Neural progenitor cell (in vitro differentiated cells): ENCODE data around the gene RSU1. TPM values are rescaled to one million over a fixed set of nuclear protein-coding genes. Genes with fewer than 3 reads are reported as not detected.

ENCODE experiments used
- DNase-seq: peaks from one replicate; pipeline ENCODE4 v3.0.0-alpha.2; 2016; ENCODE audit warnings: low spot score
- H2AFZ ChIP-seq: fragments of 200-600 bp; sonication (generic); replicated peaks from 2 replicates; pipeline ENCODE4 v1.6.1; 2016; ENCODE audit warnings: antibody characterized with exemption
- H3F3A ChIP-seq: fragments of 200-600 bp; sonication (generic); 2 replicates; pipeline ENCODE4 v1.6.1; 2016; ENCODE audit warnings: antibody characterized with exemption, low read depth
- H3K27ac ChIP-seq: fragments of 200-600 bp; sonication (generic); 2 replicates; pipeline ENCODE4 v1.5.1; 2016; ENCODE audit warnings: mild to moderate bottlenecking
- H3K27me3 ChIP-seq: fragments of 200-600 bp; sonication (generic); 2 replicates; pipeline ENCODE4 v1.6.1; 2016; ENCODE audit warnings: mild to moderate bottlenecking, moderate library complexity
- H3K36me3 ChIP-seq: fragments of 200-600 bp; sonication (generic); 2 replicates; pipeline ENCODE4 v1.5.1; 2016
- H3K4me1 ChIP-seq: fragments of 200-600 bp; sonication (generic); 2 replicates; pipeline ENCODE4 v1.6.1; 2016; ENCODE audit warnings: mixed run types
- H3K4me2 ChIP-seq: fragments of 200-600 bp; sonication (generic); 2 replicates; pipeline ENCODE4 v1.6.1; 2016
- H3K4me3 ChIP-seq: fragments of 200-600 bp; sonication (generic); 2 replicates; pipeline ENCODE4 v1.5.1; 2016
- H3K79me2 ChIP-seq: fragments of 200-600 bp; sonication (generic); 2 replicates; pipeline ENCODE4 v1.6.1; 2016; ENCODE audit warnings: low read depth
- H3K9ac ChIP-seq: fragments of 200-600 bp; sonication (generic); 2 replicates; pipeline ENCODE4 v1.6.1; 2016
- H3K9me3 ChIP-seq: fragments of 200-600 bp; sonication (generic); 2 replicates; pipeline ENCODE4 v1.5.1; 2016; ENCODE audit warnings: low read depth
- H4K20me1 ChIP-seq: fragments of 200-600 bp; sonication (generic); 2 replicates; pipeline ENCODE4 v1.6.1; 2016; ENCODE audit warnings: low read depth
- H3K27ac Mint-ChIP-seq: 3 replicates; pipeline ENCODE4 v1.8.0; 2021; ENCODE audit warnings: mixed read lengths
- H3K27me3 Mint-ChIP-seq: 2 replicates; pipeline ENCODE4 v1.8.0; 2022; ENCODE audit warnings: low read depth, mild to moderate bottlenecking, inconsistent platforms, moderate library complexity, mixed read lengths; ENCODE audit not compliant: insufficient read depth
- H3K36me3 Mint-ChIP-seq: 3 replicates; pipeline ENCODE4 v1.8.0; 2021; ENCODE audit warnings: mixed read lengths
- H3K4me1 Mint-ChIP-seq: 3 replicates; pipeline ENCODE4 v1.8.0; 2021; ENCODE audit warnings: mixed read lengths
- H3K4me3 Mint-ChIP-seq: 3 replicates; pipeline ENCODE4 v1.8.0; 2021; ENCODE audit warnings: mild to moderate bottlenecking, moderate library complexity, mixed read lengths
- H3K9me3 Mint-ChIP-seq: 3 replicates; pipeline ENCODE4 v1.8.0; 2020; ENCODE audit warnings: mixed read lengths
- CTCF ChIP-seq: fragments of 200-600 bp; sonication (generic); IDR thresholded peaks from 2 replicates; pipeline ENCODE4 v1.5.1; 2017; ENCODE audit warnings: antibody characterized with exemption, mild to moderate bottlenecking
- EZH2 ChIP-seq: fragments of 200-600 bp; sonication (generic); IDR thresholded peaks from 2 replicates; pipeline ENCODE4 v1.6.1; 2017; ENCODE audit warnings: antibody characterized with exemption, mild to moderate bottlenecking, moderate library complexity
- EZH2phosphoT487 ChIP-seq: fragments of 200-600 bp; sonication (generic); IDR thresholded peaks from 2 replicates; pipeline ENCODE4 v1.6.1; 2017; ENCODE audit warnings: antibody characterized with exemption
- total RNA-seq: library from RNA; depleted of rRNA; stranded (reverse); fragments of >200 nt; gene quantifications from 2 replicates; pipeline ENCODE4 v1.2.3, GENCODE V29; 2015; ENCODE audit warnings: low replicate concordance

Gene RSU1
- total RNA-seq, 1 donor from 2014 or later, result 9.6 TPM

GRCh38 chr10:16592378-16592777, 224.8 kb downstream of the RSU1 start:
- Mint-ChIP-seq H3K9me3 (no peaks in the 10 kb centered on the region), H3K36me3 (peaks cover 3% of the 10 kb centered on the region), H3K4me3 (no peak overlapping the region), H3K4me1 (peaks cover under 1% of the 10 kb centered on the region), H3K27me3 (no peaks in the 10 kb centered on the region), H3K27ac (no peak overlapping the region)
- H3K27me3 ChIP-seq, result no peaks in the 10 kb centered on the region
- no peak overlapping the region for H3K27ac ChIP-seq
- no peaks in the 10 kb centered on the region for H3K36me3 ChIP-seq
- H3K9me3 ChIP-seq, result no peaks in the 10 kb centered on the region
- H2AFZ ChIP-seq, result no peak overlapping the region
- H3K4me1 ChIP-seq, result peaks cover 6% of the 10 kb centered on the region
- TF ChIP-seq EZH2, result no peak
- no peak for TF ChIP-seq CTCF
- TF ChIP-seq EZH2phosphoT487, result no peak
- H3K9ac ChIP-seq, result no peak overlapping the region
- H3K4me2 ChIP-seq, result no peak overlapping the region
- H3K79me2 ChIP-seq, result no peaks in the 10 kb centered on the region
- H4K20me1 ChIP-seq, result no peaks in the 10 kb centered on the region
- H3K4me3 ChIP-seq, result no peak overlapping the region
- H3F3A ChIP-seq, result no peaks in the 10 kb centered on the region
- DNase-seq, result no peak

- TF ChIP-seq CTCF (no peak), EZH2 (no peak), EZH2phosphoT487 (no peak)
- Mint-ChIP-seq H3K36me3 (no peaks in the 10 kb centered on the region), H3K9me3 (no peaks in the 10 kb centered on the region), H3K27ac (no peak overlapping the region), H3K27me3 (no peaks in the 10 kb centered on the region), H3K4me3 (no peak overlapping the region), H3K4me1 (no peaks in the 10 kb centered on the region)
- DNase-seq, result no peak
- no peaks in the 10 kb centered on the region for H4K20me1 ChIP-seq
- no peaks in the 10 kb centered on the region for H3K9me3 ChIP-seq
- no peak overlapping the region for H2AFZ ChIP-seq
- no peaks in the 10 kb centered on the region for H3K4me1 ChIP-seq
- no peaks in the 10 kb centered on the region for H3K79me2 ChIP-seq
- no peak overlapping the region for H3K4me3 ChIP-seq
- no peak overlapping the region for H3K9ac ChIP-seq
- no peak overlapping the region for H3K4me2 ChIP-seq
- H3F3A ChIP-seq, result no peaks in the 10 kb centered on the region
- H3K27me3 ChIP-seq, result no peaks in the 10 kb centered on the region
- H3K27ac ChIP-seq, result no peak overlapping the region
- no peaks in the 10 kb centered on the region for H3K36me3 ChIP-seq
Measured at GRCh38 chr10:16586358-16587138, 230.7 kb downstream of the RSU1 start.

- H3K9me3 Mint-ChIP-seq, result no peaks in the 10 kb centered on the region
- no peak for TF ChIP-seq CTCF
- TF ChIP-seq EZH2, result no peak
- TF ChIP-seq EZH2phosphoT487, result no peak
- Histone ChIP-seq H3K9ac (no peak overlapping the region), H4K20me1 (no peaks in the 10 kb centered on the region), H3K27ac (no peak overlapping the region), H2AFZ (no peak overlapping the region), H3F3A (no peaks in the 10 kb centered on the region), H3K79me2 (no peaks in the 10 kb centered on the region), H3K4me1 (no peaks in the 10 kb centered on the region), H3K9me3 (no peaks in the 10 kb centered on the region), H3K27me3 (no peaks in the 10 kb centered on the region), H3K4me2 (no peak overlapping the region), H3K4me3 (no peak overlapping the region), H3K36me3 (no peaks in the 10 kb centered on the region)
- no peak overlapping the region for H3K4me3 Mint-ChIP-seq
- H3K27me3 Mint-ChIP-seq, result no peaks in the 10 kb centered on the region
- no peak overlapping the region for H3K27ac Mint-ChIP-seq
- no peaks in the 10 kb centered on the region for H3K36me3 Mint-ChIP-seq
- DNase-seq, result no peak
- H3K4me1 Mint-ChIP-seq, result no peaks in the 10 kb centered on the region
Measured at GRCh38 chr10:16585103-16585502, 232.1 kb downstream of the RSU1 start.
